ENCODE results near the gene SURF1.

DNA sequence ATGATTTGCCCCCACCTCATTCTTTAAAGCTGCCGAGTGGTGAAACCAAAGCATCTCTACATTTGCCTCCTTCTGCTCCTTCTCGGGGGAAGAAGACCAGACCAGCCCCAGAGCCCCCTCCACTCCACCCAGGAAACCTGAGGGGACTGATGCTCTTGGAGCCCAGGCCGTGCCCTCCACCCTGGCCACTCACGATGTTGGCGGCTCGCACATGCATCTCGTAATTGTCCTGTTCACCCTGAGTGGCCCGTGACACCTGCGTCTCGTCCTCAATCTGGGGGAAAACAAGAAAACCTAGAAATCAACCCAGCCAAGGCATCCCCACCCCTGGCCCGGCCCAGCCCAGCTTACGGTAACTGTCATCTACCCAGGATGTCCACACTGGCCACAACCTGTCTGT is 11.3 kb downstream of the SURF1 start:
- TF ChIP-seq POLR2A (IDR thresholded peaks at IDR 0.05), result no peak
- TF ChIP-seq, protein P1, sequence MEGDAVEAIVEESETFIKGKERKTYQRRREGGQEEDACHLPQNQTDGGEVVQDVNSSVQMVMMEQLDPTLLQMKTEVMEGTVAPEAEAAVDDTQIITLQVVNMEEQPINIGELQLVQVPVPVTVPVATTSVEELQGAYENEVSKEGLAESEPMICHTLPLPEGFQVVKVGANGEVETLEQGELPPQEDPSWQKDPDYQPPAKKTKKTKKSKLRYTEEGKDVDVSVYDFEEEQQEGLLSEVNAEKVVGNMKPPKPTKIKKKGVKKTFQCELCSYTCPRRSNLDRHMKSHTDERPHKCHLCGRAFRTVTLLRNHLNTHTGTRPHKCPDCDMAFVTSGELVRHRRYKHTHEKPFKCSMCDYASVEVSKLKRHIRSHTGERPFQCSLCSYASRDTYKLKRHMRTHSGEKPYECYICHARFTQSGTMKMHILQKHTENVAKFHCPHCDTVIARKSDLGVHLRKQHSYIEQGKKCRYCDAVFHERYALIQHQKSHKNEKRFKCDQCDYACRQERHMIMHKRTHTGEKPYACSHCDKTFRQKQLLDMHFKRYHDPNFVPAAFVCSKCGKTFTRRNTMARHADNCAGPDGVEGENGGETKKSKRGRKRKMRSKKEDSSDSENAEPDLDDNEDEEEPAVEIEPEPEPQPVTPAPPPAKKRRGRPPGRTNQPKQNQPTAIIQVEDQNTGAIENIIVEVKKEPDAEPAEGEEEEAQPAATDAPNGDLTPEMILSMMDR (IDR thresholded peaks at IDR 0.05), result no peak
